ENCODE data around the gene CLCN6.

DNA sequence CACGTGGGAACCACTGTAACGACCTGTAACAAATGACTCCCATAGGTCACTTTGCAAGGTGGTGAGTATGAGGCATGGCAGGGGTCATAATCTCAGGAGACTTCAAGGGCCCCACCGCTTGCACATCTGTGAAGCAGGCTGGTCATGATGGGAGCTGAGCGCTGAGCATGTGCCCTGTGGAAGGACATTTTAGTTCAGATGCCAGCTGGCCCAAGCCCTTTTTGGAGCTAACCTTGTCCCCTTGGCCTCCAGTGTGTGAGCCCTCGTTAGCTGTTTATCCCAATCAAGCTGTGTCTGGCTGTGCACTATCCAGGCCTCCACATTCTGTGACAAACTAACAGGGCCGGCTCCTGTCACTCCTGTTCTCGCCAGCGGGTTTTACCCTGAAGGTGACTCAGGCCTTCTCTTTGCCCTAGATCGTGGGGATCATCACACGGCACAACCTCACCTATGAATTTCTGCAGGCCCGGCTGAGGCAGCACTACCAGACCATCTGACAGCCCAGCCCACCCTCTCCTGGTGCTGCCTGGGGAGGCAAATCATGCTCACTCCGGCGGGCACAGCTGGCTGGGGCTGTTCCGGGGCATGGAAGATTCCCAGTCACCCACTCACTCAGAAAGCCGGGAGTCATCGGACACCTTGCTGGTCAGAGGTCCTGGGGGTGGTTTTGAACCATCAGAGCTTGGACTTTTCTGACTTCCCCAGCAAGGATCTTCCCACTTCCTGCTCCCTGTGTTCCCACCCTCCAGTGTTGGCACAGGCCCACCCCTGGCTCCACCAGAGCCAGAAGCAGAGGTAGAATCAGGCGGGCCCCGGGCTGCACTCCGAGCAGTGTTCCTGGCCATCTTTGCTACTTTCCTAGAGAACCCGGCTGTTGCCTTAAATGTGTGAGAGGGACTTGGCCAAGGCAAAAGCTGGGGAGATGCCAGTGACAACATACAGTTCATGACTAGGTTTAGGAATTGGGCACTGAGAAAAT lies 34.0 kb downstream of the CLCN6 start:
- TF ChIP-seq EZH2 (IDR thresholded peaks at IDR 0.05; ENCODE audit: borderline replicate concordance, low read depth, low read length, poor library complexity, severe bottlenecking) (no peak), CTCF (conservative IDR thresholded peaks at IDR 0.05; ENCODE audit: low read depth, low read length) (no peak)

All from A673 (cell line).